ENCODE measurements around the gene HNRNPA2B1.
"Not testable (repeated sequence)": the region's sequence is repeated elsewhere in the genome, so short reads cannot be mapped to it uniquely, and the experiment has no call there.

The HNRNPA2B1 gene

DNA sequence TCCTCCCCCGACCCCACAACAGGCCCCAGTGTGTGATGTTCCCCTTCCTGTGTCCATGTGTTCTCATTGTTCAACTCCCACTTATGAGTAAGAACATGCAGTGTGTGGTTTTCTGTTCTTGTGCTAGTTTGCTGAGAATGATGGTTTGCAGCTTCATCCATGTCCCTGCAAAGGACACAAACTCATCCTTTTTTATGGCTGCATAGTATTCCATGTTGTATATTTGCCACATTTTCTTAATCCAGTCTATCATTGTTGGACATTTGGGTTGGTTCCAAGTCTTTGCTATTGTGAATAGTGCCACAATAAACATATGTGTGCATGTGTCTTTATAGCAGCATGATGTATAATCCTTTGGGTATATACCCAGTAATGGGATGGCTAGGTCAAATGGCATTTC, 36.7 kb downstream of the HNRNPA2B1 start:
- not testable (repeated sequence) for DNase-seq

GRCh38 chr7:26162431-26162830, 38.1 kb downstream of the HNRNPA2B1 start:
- no peak for DNase-seq

- DNase-seq: no peak
Measured at GRCh38 chr7:26160896-26161295, 39.6 kb downstream of the HNRNPA2B1 start.

GRCh38 chr7:26159243-26159642, 41.3 kb downstream of the HNRNPA2B1 start:
- DNase-seq: no peak

GRCh38 chr7:26157520-26158105, 42.9 kb downstream of the HNRNPA2B1 start:
- DNase-seq: no peak

- DNase-seq: peak; percentile 76
Measured at GRCh38 chr7:26156451-26157420, 43.8 kb downstream of the HNRNPA2B1 start.

DNA sequence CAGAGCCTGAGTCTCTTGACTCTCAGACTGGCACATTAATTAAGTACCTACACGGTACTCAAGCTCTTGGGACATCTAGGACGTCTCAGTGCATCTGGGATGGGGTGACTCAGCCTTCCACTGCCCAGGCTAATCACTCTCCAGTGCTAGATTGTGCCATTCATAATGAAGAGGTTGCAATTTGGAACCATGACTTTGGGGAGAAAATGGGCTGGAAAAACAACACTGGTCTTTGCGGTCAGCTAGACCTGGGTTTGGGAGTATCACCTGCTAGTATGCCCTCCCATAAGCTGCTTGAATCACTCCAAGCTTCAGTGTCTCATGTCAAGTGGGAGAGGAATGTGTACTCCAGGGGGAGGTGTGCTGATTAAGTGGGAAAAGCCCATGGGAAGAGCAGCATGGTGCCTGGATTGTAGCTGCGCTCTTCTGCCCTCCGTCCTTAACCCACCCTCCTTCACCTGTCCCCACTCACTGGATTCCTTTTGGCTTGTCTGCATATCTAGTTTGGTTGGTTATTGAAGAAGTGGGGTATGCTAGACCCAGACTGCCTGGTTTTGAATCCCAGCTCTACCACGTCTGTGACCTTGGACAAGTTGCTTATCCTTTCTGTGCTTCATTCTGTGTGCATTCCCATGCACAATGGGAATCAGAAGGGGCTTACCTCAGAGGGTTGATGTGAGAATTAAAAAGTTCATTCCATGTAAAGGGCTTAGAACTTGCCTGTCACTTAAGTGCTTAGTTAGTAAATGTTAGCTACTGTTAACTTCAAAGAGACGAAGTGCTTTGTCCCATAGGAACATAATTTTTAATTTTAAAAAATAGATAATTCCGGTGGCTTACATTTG, 44.8 kb downstream of the HNRNPA2B1 start:
- DNase-seq: peak; percentile 38

DNA sequence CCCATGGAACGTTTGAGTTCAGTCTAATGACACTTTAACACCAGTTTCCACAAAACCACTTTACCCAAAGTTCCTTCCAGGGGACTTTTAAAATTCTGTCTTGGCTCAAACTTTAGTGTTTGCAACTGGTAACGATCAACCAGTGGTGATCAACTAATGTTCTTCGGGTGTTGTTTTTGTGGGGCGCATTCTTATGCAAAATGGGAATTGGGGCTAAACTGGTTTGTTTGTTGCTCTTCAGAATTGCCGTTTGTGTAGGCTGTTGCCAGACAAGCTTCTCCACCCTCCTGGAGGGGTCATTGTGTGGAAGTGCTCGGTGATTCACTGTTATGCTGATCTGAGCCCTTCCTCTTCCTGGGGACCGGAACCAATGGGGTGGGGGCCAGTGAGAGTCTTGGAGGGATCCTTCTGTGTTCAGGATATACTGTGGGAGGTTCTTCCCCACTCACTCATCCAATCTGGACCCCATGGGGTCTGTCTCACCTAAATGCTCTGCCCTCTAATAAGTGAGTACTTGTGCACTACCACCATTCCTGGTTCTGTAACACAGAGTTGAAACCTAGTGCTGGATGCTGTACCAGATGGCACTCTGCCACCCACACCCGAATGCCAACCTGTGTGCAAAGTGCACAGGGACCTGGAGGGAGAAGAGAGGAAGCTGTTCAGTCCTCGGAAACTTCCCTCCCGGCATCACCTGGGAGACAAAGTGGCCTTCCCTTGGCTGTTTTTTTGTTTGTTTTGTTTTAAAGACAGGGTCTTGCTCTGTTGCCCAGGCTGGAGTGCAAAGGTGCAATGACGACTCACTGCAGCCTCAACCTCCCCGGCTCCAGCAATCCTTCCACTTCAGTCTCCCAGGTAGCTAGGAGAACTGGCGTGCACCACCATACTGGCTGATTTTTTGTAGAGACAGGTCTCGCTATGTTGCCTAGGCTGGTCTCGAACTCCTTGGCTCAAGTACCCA, 46.4 kb downstream of the HNRNPA2B1 start:
- peak; percentile 25 for DNase-seq

DNA sequence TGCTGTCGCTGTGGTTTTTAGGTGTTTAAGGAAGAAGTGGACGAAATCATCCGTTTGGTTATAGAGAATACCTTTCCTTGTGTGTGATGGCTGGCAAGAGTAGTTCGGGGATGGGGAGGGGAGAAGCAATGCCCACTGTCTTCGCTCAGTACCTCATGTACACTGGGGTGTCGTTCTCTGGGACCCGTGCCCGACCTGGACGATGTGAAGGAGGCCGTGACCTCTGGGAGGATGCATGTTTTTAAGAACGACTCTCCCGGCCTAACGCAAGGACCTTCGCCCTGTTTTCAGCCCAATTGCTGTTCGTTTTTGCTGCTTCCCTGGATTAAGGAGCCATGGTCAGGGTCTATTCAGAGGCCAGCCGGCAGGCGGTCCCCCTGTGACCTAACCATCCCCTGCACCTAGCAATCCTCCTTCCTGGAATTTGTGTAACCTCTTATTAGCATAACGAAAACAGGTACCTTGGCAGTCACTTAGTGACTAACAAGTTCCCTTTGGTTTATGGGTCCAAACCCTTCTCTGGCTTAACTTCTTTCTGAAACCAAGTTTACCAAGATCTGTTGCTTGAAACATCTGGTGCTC, 47.2 kb downstream of the HNRNPA2B1 start:
- peak; percentile 38 for DNase-seq

DNA sequence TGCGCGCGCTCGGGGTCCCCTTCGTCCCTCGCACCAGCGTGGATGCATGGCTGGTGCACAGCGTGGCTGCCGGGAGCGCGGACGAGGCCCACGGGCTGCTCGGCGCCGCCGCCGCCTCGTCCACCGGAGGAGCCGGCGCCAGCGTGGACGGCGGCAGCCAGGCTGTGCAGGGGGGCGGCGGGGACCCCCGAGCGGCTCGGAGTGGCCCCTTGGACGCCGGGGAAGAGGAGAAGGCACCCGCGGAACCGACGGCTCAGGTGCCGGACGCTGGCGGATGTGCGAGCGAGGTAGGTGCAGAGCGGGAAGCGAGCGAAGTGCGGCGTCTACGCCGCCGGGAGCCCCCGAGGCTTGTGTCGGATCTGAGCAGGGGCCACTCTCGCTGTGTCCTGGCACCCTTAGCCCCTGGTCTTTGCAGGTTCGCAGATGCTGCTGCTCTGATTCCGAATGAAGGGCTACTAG, 47.7 kb downstream of the HNRNPA2B1 start:
- not testable (repeated sequence) for DNase-seq

DNA sequence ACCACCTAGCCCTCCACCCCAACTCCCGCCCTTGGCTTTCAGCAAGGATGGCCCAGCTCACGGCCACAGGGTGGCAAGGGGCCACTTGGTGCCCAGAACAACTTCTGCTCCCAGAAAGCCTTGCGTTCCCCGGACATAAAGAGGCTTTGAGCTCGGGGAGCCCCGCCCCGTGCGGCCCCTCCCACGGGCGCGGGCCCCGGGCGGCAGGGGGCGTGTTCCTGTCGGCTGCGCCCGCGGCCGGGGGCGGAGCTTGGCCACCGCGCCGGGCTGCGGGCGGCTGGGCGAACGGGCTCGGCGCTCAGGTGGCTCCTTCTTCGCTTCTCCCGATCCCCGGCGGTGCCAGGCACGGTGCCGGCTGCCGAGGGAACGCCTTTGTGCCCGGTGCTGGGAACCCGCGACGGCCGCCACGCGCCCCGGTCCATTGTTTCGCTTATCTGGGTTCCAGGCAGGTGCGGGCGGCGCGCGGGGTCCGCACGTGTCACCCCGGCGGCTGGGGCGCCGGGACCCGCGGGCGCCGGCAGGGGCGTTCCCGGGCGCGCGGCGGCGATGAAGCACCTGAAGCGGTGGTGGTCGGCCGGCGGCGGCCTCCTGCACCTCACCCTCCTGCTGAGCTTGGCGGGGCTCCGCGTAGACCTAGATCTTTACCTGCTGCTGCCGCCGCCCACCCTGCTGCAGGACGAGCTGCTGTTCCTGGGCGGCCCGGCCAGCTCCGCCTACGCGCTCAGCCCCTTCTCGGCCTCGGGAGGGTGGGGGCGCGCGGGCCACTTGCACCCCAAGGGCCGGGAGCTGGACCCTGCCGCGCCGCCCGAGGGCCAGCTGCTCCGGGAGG, 48.4 kb downstream of the HNRNPA2B1 start, which contains the start of gene NFE2L3:
TSS of gene NFE2L3 (plus strand) at position 246 of the 829 bp plus-strand sequence. CDS start at position 547, 301 bp downstream.
- peak; percentile 85 for DNase-seq

DNA sequence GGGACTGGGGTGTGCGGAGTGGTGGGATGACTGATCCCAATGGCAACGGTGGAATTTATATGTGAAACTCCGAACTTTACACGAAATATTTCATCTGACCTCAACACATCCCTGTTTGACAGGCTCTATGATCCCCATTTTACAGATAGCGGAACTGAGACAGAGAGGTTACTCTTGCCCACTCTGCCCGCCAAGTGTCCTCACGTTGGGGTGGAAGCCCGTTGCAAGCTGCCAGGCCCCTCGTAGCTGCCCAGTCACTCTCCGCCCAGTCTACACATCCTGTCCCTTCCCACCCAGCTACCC, 48.9 kb downstream of the HNRNPA2B1 start:
- no peak for DNase-seq

- DNase-seq: no peak
Measured at GRCh38 chr7:26151096-26151495, 49.5 kb downstream of the HNRNPA2B1 start.

DNA sequence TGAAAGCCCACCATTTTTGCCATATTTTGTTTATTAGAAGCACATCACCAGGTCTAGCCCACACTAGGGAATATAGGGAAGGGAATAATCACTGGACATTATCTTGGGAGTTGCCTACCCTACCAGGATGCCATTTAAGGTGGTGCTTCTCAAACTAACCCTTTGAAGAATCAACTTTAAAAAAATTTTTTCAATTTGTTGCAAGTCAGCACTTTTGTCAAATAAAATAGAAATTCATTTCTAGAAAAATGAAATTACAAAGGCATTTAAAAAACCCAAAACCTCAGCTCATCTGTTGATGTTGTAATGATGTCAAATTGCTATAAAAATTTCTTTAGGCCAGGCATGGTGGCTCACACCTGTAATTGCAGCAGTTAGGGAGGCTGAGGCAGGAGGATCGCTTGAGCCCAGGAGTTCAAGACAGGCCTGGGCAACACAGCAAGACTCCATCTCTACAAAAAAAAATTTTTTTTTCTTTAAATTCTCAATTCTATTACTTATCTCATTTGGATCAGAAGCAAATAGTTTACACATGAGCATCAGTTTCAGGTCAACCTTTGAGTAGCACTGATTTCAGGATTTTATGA, 51.1 kb downstream of the HNRNPA2B1 start:
- no peak for DNase-seq

DNA sequence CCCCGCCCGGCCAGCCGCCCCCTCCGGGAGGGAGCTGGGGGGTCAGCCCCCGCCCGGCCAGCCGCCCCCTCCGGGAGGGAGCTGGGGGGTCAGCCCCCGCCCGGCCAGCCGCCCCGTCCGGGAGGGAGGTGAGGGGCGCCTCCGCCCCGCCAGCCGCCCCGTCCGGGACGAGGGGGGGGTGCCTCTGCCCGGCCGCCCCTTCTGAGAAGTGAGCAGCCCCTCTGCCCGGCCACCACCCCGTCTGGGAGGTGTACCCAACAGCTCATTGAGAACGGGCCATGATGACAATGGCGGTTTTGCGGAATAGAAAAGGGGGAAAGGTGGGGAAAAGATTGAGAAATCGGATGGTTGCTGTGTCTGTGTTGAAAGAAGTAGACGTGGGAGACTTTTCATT, 52.2 kb downstream of the HNRNPA2B1 start:
- not testable (repeated sequence) for DNase-seq

GRCh38 chr7:26147646-26148306, 52.8 kb downstream of the HNRNPA2B1 start:
- not testable (repeated sequence) for DNase-seq

DNA sequence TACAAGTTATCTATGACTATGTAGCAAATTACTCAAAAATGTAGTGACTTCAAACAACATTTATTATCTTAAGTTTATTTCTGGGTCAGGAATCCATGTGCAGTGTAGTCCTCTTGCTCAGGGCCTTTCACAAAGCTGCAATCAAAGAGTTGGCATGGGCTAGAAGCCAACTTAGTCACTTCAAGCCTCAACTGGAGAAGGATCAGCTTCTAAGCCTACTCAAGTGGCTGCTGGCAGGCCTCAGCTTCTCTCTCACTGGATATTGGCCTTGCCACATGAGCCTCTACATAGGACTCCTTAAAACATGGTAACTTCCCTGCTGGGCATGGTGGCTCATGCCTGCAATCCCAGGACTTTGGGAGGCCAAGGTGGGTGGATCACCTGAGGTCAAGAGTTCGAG, 53.5 kb downstream of the HNRNPA2B1 start:
- DNase-seq: no peak

DNA sequence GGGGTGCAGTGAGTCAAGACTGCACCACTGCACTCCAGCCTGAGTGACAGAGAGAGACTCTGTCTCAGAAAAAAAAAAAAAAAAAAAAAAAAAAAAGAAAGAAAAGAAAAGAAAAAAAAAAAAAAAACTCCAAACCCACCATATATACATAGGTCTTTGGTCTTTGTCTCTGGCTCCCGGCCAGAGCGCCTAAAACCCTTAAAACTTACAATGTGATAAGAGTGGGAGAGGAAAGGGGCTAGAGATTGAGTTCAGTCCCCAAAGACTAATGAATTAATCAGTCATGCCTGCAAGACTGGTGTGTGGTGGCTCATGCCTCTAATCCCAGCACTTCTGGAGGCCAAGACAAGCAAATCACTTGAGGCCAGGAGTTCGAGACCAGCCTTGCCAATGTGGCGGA, 55.3 kb downstream of the HNRNPA2B1 start:
- no peak for DNase-seq

DNA sequence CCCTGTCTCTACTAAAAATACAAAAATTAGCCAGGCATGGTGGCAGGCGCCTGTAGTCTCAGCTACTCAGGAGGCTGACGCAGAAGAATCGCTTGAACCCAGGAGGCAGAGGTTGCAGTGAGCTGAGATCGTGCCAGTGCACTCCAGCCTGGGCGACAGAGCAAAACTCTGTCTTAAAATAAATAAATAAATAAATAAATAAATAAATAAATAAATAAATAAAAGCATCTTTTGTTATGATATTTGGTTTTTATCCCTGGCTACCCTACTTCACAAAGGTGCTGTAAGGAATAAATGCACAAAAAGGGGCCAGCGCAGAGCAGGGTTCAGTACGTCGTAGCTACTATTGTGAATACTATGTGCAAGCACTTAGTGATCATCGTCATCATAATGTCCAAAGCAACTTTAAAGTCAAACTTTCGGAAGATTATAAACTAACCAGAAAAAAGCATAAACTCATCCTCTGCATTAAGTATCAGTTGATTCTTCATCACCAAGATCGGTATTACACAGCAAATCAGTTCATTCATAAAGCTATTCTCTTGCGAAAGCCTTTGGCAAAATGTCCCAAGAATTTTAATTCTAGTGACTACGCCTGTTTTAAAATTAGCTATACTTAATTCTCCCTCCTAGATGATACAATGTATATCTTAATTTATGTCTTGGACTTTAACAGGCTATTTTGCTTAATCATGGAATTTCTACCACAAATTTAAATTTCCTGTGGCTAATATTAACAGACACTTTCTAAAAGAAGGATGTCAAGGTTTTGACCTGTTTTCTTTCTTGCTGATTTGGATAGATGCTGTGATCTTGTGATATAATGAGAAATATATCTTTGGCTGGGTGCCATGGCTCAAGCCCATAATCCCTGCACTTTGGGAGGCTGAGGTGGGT, 56.1 kb downstream of the HNRNPA2B1 start:
- no peak for DNase-seq

Measured in OCI-M1 (cell line).